Endothelial cell (in vitro differentiated cells): ENCODE measurements around the gene CDKAL1. TPM values are rescaled to one million over a fixed set of nuclear protein-coding genes. Genes with fewer than 3 reads are reported as not detected.

Source experiments
- DNase-seq: peaks from one replicate; pipeline ENCODE4 v3.0.0; 2021; ENCODE audit warnings: low spot score
- H3K27ac Mint-ChIP-seq: one replicate; pipeline ENCODE4 v1.8.0; 2021; ENCODE audit warnings: mixed read lengths, inconsistent platforms; ENCODE audit not compliant: unreplicated experiment
- H3K27me3 Mint-ChIP-seq: one replicate; pipeline ENCODE4 v1.8.0; 2021; ENCODE audit warnings: mild to moderate bottlenecking, moderate library complexity, mixed read lengths, inconsistent platforms; ENCODE audit not compliant: unreplicated experiment
- H3K36me3 Mint-ChIP-seq: one replicate; pipeline ENCODE4 v1.8.0; 2021; ENCODE audit warnings: mild to moderate bottlenecking, low read depth, mixed read lengths, inconsistent platforms; ENCODE audit not compliant: unreplicated experiment
- H3K4me1 Mint-ChIP-seq: one replicate; pipeline ENCODE4 v1.8.0; 2021; ENCODE audit warnings: mild to moderate bottlenecking, mixed read lengths, inconsistent platforms; ENCODE audit not compliant: unreplicated experiment
- H3K4me3 Mint-ChIP-seq: one replicate; pipeline ENCODE4 v1.8.0; 2021; ENCODE audit warnings: mild to moderate bottlenecking, mixed read lengths, inconsistent platforms; ENCODE audit not compliant: unreplicated experiment
- H3K9me3 Mint-ChIP-seq: one replicate; pipeline ENCODE4 v1.8.0; 2021; ENCODE audit warnings: mixed read lengths, inconsistent platforms; ENCODE audit not compliant: unreplicated experiment
- CTCF ChIP-seq: fragments of 200-600 bp; sonication (generic); IDR thresholded peaks from one replicate; pipeline ENCODE4 v1.5.0; 2021; ENCODE audit warnings: antibody characterized with exemption; ENCODE audit not compliant: unreplicated experiment
- total RNA-seq: library from RNA; stranded (reverse); fragmentation: NEBNext Ultra II Directional; extraction: Animal tissue kit (Norgen Biotek cat#: 25700); gene quantifications from one replicate; pipeline ENCODE4 v1.2.1, GENCODE V29; 2021; ENCODE audit not compliant: unreplicated experiment

CDKAL1 gene
- total RNA-seq, 1 donor from 2014 or later: 43.9 TPM

GRCh38 chr6:21101694-21102093 is 567.4 kb downstream of the CDKAL1 start:
- Mint-ChIP-seq H3K27me3 (peaks cover 5% of the 10 kb centered on the region), H3K27ac (no peak overlapping the region), H3K36me3 (no peaks in the 10 kb centered on the region), H3K4me3 (no peak overlapping the region), H3K4me1 (peaks cover 29% of the 10 kb centered on the region), H3K9me3 (no peaks in the 10 kb centered on the region)
- no peak for DNase-seq
- no peak for TF ChIP-seq CTCF

GRCh38 chr6:21102201-21102600 is 567.9 kb downstream of the CDKAL1 start:
- no peak for TF ChIP-seq CTCF
- Mint-ChIP-seq H3K4me3 (no peak overlapping the region), H3K27me3 (peaks cover 5% of the 10 kb centered on the region), H3K9me3 (no peaks in the 10 kb centered on the region), H3K4me1 (peaks cover 29% of the 10 kb centered on the region), H3K36me3 (no peaks in the 10 kb centered on the region), H3K27ac (no peak overlapping the region)
- DNase-seq: no peak

GRCh38 chr6:21102624-21103023 is 568.4 kb downstream of the CDKAL1 start:
- Mint-ChIP-seq H3K27me3 (peaks cover 5% of the 10 kb centered on the region), H3K4me1 (peaks cover 29% of the 10 kb centered on the region), H3K36me3 (no peaks in the 10 kb centered on the region), H3K27ac (no peak overlapping the region), H3K4me3 (no peak overlapping the region), H3K9me3 (no peaks in the 10 kb centered on the region)
- no peak for TF ChIP-seq CTCF
- no peak for DNase-seq

- Mint-ChIP-seq H3K36me3 (no peaks in the 10 kb centered on the region), H3K27ac (no peak overlapping the region), H3K9me3 (no peaks in the 10 kb centered on the region), H3K4me1 (peaks cover 29% of the 10 kb centered on the region), H3K27me3 (peaks cover 2% of the 10 kb centered on the region), H3K4me3 (no peak overlapping the region)
- no peak for DNase-seq
- no peak for TF ChIP-seq CTCF
These were observed 569.5 kb downstream of the CDKAL1 start for GRCh38 chr6:21103626-21104224.

- no peak for DNase-seq
- no peaks in the 10 kb centered on the region for H3K9me3 Mint-ChIP-seq
- H3K27me3 Mint-ChIP-seq: peaks cover 2% of the 10 kb centered on the region
- no peak overlapping the region for H3K27ac Mint-ChIP-seq
- H3K4me1 Mint-ChIP-seq: peaks cover 28% of the 10 kb centered on the region
- no peaks in the 10 kb centered on the region for H3K36me3 Mint-ChIP-seq
- TF ChIP-seq CTCF: no peak
- H3K4me3 Mint-ChIP-seq: no peak overlapping the region
These were observed 570.0 kb downstream of the CDKAL1 start for GRCh38 chr6:21104288-21104687.
